WTC11 (cell line): ENCODE results near the gene PARS2. TPM values are rescaled to one million over a fixed set of nuclear protein-coding genes. Genes with fewer than 3 reads are reported as not detected.

Experiments
- ATAC-seq: fragments of 200-7000 bp; cut with Tn5 transposase; 2 replicates; pipeline ENCODE4 v1.10.0; 2021; ENCODE audit warnings: mild to moderate bottlenecking, moderate library complexity
- CTCF ChIA-PET: fragments of 300-600 bp; sonication (Branson Sonifier 250); formaldehyde crosslinking; loops from one replicate; lab custom pipeline; 2021; ENCODE audit warnings: antibody characterized with exemption; lab: Charles Lee
- POLR2A ChIA-PET: fragments of 350-600 bp; sonication (Branson Sonifier 250); formaldehyde crosslinking; loops from one replicate; lab custom pipeline; 2021; ENCODE audit warnings: antibody characterized with exemption; lab: Charles Lee
- DNase-seq: peaks from one replicate; pipeline ENCODE4 v3.0.0; 2021; ENCODE audit warnings: low spot score
- H3K27ac Mint-ChIP-seq: 2 replicates; pipeline ENCODE4 v1.8.0; 2021; ENCODE audit warnings: mixed read lengths
- H3K27me3 Mint-ChIP-seq: 2 replicates; pipeline ENCODE4 v1.8.0; 2021; ENCODE audit warnings: low read depth, mild to moderate bottlenecking, moderate library complexity, mixed read lengths
- H3K36me3 Mint-ChIP-seq: 2 replicates; pipeline ENCODE4 v1.8.0; 2021; ENCODE audit warnings: mixed read lengths
- H3K4me1 Mint-ChIP-seq: 2 replicates; pipeline ENCODE4 v1.8.0; 2022; ENCODE audit warnings: mixed read lengths
- H3K4me3 Mint-ChIP-seq: 2 replicates; pipeline ENCODE4 v1.8.0; 2021; ENCODE audit warnings: mild to moderate bottlenecking, moderate library complexity, mixed read lengths
- H3K9me3 Mint-ChIP-seq: 2 replicates; pipeline ENCODE4 v1.8.0; 2021; ENCODE audit warnings: mixed read lengths
- ARID4B ChIP-seq: sonication (generic); formaldehyde crosslinking; IDR thresholded peaks from 2 replicates; pipeline ENCODE4 v1.8.0; 2023; ENCODE audit warnings: missing genetic modification reagents, mild to moderate bottlenecking, borderline replicate concordance
- ATF3 ChIP-seq: sonication (generic); formaldehyde crosslinking; conservative IDR thresholded peaks from 2 replicates; pipeline ENCODE4 v1.8.1; 2022; ENCODE audit warnings: mild to moderate bottlenecking, missing genetic modification reagents
- CREB1 ChIP-seq: sonication (generic); formaldehyde crosslinking; IDR thresholded peaks from 2 replicates; pipeline ENCODE4 v1.8.0; 2023; ENCODE audit warnings: mild to moderate bottlenecking, missing genetic modification reagents
- ETV6 ChIP-seq: sonication (generic); formaldehyde crosslinking; IDR thresholded peaks from 2 replicates; pipeline ENCODE4 v1.8.1; 2022; ENCODE audit warnings: mild to moderate bottlenecking, missing genetic modification reagents
- GRHL2 ChIP-seq: fragments of 250-450 bp; sonication (Bioruptor Pico); IDR thresholded peaks from 2 replicates; pipeline ENCODE4 v1.8.0; 2022; ENCODE audit warnings: mild to moderate bottlenecking, moderate library complexity; ENCODE audit not compliant: insufficient replicate concordance, severe bottlenecking
- HMGA2 ChIP-seq: fragments of 250-450 bp; sonication (Bioruptor Pico); IDR thresholded peaks from 2 replicates; pipeline ENCODE4 v1.4.0; 2021; ENCODE audit warnings: mild to moderate bottlenecking, moderate library complexity
- IRF1 ChIP-seq: sonication (generic); formaldehyde crosslinking; IDR thresholded peaks from 2 replicates; pipeline ENCODE4 v1.8.0; 2023; ENCODE audit warnings: missing genetic modification reagents
- NFATC4 ChIP-seq: fragments of 250-450 bp; sonication (Bioruptor Pico); IDR thresholded peaks from 2 replicates; pipeline ENCODE4 v1.9.0; 2021; ENCODE audit warnings: mild to moderate bottlenecking
- NR3C1 ChIP-seq: sonication (generic); formaldehyde crosslinking; conservative IDR thresholded peaks from 2 replicates; pipeline ENCODE4 v1.8.1; 2023; ENCODE audit warnings: low read depth, mild to moderate bottlenecking, missing genetic modification reagents
- RELA ChIP-seq: sonication (generic); formaldehyde crosslinking; IDR thresholded peaks from 2 replicates; pipeline ENCODE4 v1.8.1; 2022; ENCODE audit warnings: missing genetic modification reagents, mild to moderate bottlenecking, borderline replicate concordance
- SMAD3 ChIP-seq: sonication (generic); formaldehyde crosslinking; IDR thresholded peaks from 2 replicates; pipeline ENCODE4 v1.8.0; 2022; ENCODE audit warnings: missing genetic modification reagents, mild to moderate bottlenecking, borderline replicate concordance
- STAT6 ChIP-seq: sonication (generic); formaldehyde crosslinking; conservative IDR thresholded peaks from 2 replicates; pipeline ENCODE4 v1.8.1; 2023; ENCODE audit warnings: mild to moderate bottlenecking, low read depth, missing genetic modification reagents, moderate library complexity
- TCF7 ChIP-seq: sonication (generic); formaldehyde crosslinking; IDR thresholded peaks from 2 replicates; pipeline ENCODE4 v1.8.0; 2022; ENCODE audit warnings: mild to moderate bottlenecking, low read depth, missing genetic modification reagents, moderate library complexity
- USF1 ChIP-seq: sonication (generic); formaldehyde crosslinking; IDR thresholded peaks from 2 replicates; pipeline ENCODE4 v1.8.0; 2022; ENCODE audit warnings: mild to moderate bottlenecking, missing genetic modification reagents
- USF2 ChIP-seq: sonication (generic); formaldehyde crosslinking; IDR thresholded peaks from 2 replicates; pipeline ENCODE4 v1.8.1; 2023; ENCODE audit warnings: mild to moderate bottlenecking, missing genetic modification reagents, moderate library complexity
- ZBTB21 ChIP-seq: sonication (generic); formaldehyde crosslinking; IDR thresholded peaks from 2 replicates; pipeline ENCODE4 v1.8.1; 2023; ENCODE audit warnings: mild to moderate bottlenecking, missing genetic modification reagents, borderline replicate concordance
- ZNF232 ChIP-seq: sonication (generic); formaldehyde crosslinking; IDR thresholded peaks from 2 replicates; pipeline ENCODE4 v1.8.0; 2022; ENCODE audit warnings: mild to moderate bottlenecking, missing genetic modification reagents
- ZNF416 ChIP-seq: fragments of 250-450 bp; sonication (Bioruptor Pico); IDR thresholded peaks from 2 replicates; pipeline ENCODE4 v1.9.0; 2021; ENCODE audit warnings: mild to moderate bottlenecking, inconsistent platforms
- ZNF532 ChIP-seq: fragments of 250-450 bp; sonication (Bioruptor Pico); IDR thresholded peaks from 2 replicates; pipeline ENCODE4 v1.9.0; 2021; ENCODE audit warnings: mild to moderate bottlenecking, borderline replicate concordance
- ZSCAN18 ChIP-seq: fragments of 250-450 bp; sonication (Bioruptor Pico); IDR thresholded peaks from 2 replicates; pipeline ENCODE4 v2.1.2; 2022; ENCODE audit warnings: mild to moderate bottlenecking, moderate library complexity
- total RNA-seq: library from RNA; stranded (reverse); gene quantifications from 3 replicates; pipeline ENCODE4 v1.2.3, GENCODE V29; 2021

The PARS2 gene
- total RNA-seq, 1 experiment from 2014 or later: 11.5 TPM

- TF ChIP-seq ATF3: no peak
- no peak for TF ChIP-seq TCF7 (CRISPR knock-in tag)
These were observed 41.1 kb upstream of the PARS2 start (continued) for GRCh38 chr1:54805466-54805865.

- ChIA-PET CTCF (interaction anchor here (2.2 kb wide), 1 partner anchor 12 kb away, joined by 7 read pairs; no protein-coding TSS in a partner anchor), POLR2A (no interaction called here)
- ATAC-seq (no peak), DNase-seq (no peak)
- H3K27me3 Mint-ChIP-seq: peaks cover 13% of the 10 kb centered on the region
- no peaks in the 10 kb centered on the region for H3K9me3 Mint-ChIP-seq
- no peaks in the 10 kb centered on the region for H3K36me3 Mint-ChIP-seq
- 0 out of 2 replicates have a peak, but pooled peaks cover 6% of the 10 kb centered on the region for H3K4me1 Mint-ChIP-seq
- no peak overlapping the region for H3K4me3 Mint-ChIP-seq
- H3K27ac Mint-ChIP-seq: no peak overlapping the region
- TF ChIP-seq USF1 (CRISPR knock-in tag): no peak
- TF ChIP-seq GRHL2: no peak
- no peak for TF ChIP-seq CREB1 (CRISPR knock-in tag)
- no peak for TF ChIP-seq HMGA2 (CRISPR knock-in tag)
- no peak for TF ChIP-seq NFATC4 (CRISPR knock-in tag)
- no peak for TF ChIP-seq ARID4B (CRISPR knock-in tag)
- no peak for TF ChIP-seq IRF1 (CRISPR knock-in tag)
- no peak for TF ChIP-seq ETV6 (CRISPR knock-in tag)
- TF ChIP-seq NR3C1 (CRISPR knock-in tag): no peak
- TF ChIP-seq ZNF232 (CRISPR knock-in tag): no peak
- no peak for TF ChIP-seq SMAD3 (CRISPR knock-in tag)
- TF ChIP-seq USF2 (CRISPR knock-in tag): no peak
- TF ChIP-seq STAT6 (CRISPR knock-in tag): no peak
- no peak for TF ChIP-seq RELA (CRISPR knock-in tag)
- TF ChIP-seq ZBTB21 (CRISPR knock-in tag): no peak
- TF ChIP-seq ZNF532: no peak
- no peak for TF ChIP-seq ZSCAN18
- no peak for TF ChIP-seq ZNF416 (CRISPR knock-in tag)
These were observed 40.3 kb upstream of the PARS2 start for GRCh38 chr1:54804471-54805132.
